Esophagus mucosa (tissue), 1 donor: ENCODE data around the gene OBP2A. TPM values are rescaled to one million over a fixed set of nuclear protein-coding genes. Genes with fewer than 3 reads are reported as not detected.
A peak's percentile ranks its signal among the peaks of the same experiment; 100 is the strongest.

ENCODE experiments used
- ATAC-seq: fragments of 200-7000 bp; cut with Tn5 transposase; one replicate; pipeline ENCODE4 v1.9.1; 2020
- total RNA-seq: library from RNA; stranded (reverse); gene quantifications from one replicate; pipeline ENCODE4 v1.2.4, GENCODE V29; 2023
- donor health status: DM: yes; HTN: yes; CAD: no.

OBP2A gene
- total RNA-seq, 1 donor from 2014 or later = not detected

- no peak for ATAC-seq
Observed at GRCh38 chr9:135552698-135553171, 6.8 kb downstream of the OBP2A start.

GRCh38 chr9:135554718-135555117 is 8.8 kb downstream of the OBP2A start:
- ATAC-seq = no peak

- no peak for ATAC-seq
Observed at GRCh38 chr9:135555203-135555602, 9.3 kb downstream of the OBP2A start.

DNA sequence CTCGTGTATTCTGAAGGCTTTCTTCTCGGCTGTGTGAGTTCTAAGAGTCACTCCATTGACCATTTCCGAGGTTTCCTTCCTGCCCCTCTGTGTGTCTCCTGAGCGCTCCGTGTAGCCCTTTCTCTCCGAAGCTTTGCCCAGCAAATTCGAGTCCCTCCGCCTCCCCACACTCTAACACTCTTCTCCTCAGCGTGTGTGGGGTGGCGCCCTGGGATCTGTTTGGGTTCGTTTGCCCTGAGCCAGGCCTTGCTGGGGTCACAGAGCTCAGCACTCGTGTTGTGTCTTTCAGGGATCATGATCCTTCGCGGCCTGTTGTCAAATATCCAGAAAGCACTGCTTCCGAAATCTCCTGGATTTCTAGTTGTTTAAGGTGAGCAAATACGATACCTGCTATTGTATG is 10.0 kb downstream of the OBP2A start:
- ATAC-seq = no peak

DNA sequence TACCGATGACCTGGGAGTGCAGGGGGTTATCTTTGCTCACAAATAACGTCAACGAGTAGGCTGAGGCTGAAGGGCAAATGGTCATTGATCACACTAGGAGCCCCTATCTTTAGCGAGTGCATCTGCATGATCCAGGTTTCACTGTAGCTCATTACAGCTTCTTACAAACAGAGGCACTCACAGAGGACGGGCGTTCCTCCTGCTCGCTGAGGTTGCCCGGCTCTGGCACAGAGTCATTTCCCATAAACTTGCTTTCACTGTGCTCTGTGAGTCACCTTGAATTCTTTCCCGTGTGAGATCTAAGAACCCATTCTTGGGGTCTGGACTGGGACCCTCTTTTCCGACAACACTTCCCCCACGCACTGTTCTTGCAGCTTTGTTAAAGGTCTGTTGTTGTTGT is 13.7 kb downstream of the OBP2A start:
- ATAC-seq = no peak

- ATAC-seq = peak; percentile 7
Observed at GRCh38 chr9:135561391-135562234, 15.7 kb downstream of the OBP2A start, which contains the start of gene PAEP. Gene PAEP, plus strand, starts transcription at chr9:135561756.

- ATAC-seq = no peak
Observed at GRCh38 chr9:135562235-135562745, 16.4 kb downstream of the OBP2A start.

- no peak for ATAC-seq
Observed at GRCh38 chr9:135563039-135563476, 17.1 kb downstream of the OBP2A start.

DNA sequence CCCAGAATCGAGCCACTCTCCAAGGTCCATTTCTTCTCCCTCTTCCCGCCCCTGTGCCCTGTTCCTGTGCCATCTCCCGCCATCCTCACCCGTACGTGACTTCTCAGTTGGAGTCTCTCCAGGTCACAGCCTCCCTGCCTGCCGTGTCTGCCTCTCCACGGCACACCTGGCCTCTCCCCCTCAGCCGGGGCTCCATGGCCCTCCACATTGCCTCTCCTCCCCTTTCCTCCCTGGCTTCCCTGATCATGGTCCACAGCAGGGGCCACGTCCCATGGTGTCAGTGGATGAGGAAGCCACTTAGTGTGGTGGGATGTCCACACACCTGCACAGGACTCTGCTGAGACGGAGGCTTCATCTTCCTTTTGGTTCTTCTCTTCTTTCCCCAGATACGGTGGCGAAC is 17.9 kb downstream of the OBP2A start:
- ATAC-seq = no peak

GRCh38 chr9:135565141-135565628 is 19.3 kb downstream of the OBP2A start:
- no peak for ATAC-seq

DNA sequence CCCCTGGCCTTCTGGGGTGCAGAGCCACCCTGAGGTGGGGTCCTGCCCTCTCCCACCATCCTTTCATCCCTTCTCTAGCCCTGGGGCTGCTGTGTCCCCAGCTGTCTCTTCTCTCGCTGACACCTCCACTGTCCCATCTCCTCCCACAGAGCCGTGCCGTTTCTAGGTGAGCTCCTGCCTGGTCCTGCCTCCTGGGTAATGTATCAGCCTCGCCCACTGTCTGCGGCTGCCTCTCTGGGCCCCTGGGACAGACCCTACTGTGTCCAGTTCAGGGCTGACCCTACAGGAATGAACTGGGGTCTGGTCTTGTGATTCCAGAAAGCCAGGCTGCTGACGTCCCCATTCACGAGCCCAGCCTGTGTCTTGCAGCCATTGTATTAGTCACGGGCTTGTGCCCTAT is 19.7 kb downstream of the OBP2A start:
- no peak for ATAC-seq

DNA sequence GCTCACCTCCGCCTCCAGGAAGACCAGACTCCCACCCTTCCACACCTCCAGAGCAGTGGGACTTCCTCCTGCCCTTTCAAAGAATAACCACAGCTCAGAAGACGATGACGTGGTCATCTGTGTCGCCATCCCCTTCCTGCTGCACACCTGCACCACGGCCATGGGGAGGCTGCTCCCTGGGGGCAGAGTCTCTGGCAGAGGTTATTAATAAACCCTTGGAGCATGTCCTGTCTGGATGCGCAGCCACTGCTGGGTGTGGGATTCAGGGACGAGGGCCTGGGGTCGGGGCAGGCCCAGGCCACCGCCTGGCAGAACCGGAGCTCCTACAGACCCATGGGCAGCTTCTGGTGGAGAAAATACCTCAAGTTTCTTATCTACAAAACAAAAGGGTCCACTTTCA is 20.6 kb downstream of the OBP2A start:
- ATAC-seq = no peak

- no peak for ATAC-seq
Observed at GRCh38 chr9:135567311-135567710, 21.4 kb downstream of the OBP2A start.

GRCh38 chr9:135568026-135568425 is 22.1 kb downstream of the OBP2A start:
- ATAC-seq = no peak

DNA sequence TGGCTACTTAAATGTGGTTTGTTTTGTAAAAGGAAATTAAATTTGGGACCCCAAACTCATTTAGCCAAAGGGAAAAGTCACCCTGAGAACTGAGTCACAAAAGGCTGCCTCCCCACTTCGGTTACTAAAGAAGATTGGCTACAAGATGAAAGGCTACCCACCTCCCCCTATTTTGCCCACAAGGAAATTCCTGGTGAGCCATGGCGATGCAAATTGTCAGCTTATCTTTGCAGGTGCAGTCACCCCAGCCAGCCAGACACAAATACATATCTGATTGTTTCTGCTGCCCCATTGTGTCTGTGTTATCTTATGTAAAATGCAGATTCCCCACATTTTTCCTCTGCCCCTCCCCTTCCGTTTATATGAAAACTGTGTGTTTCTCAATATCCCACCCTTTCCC is 24.5 kb downstream of the OBP2A start:
- ATAC-seq = no peak

DNA sequence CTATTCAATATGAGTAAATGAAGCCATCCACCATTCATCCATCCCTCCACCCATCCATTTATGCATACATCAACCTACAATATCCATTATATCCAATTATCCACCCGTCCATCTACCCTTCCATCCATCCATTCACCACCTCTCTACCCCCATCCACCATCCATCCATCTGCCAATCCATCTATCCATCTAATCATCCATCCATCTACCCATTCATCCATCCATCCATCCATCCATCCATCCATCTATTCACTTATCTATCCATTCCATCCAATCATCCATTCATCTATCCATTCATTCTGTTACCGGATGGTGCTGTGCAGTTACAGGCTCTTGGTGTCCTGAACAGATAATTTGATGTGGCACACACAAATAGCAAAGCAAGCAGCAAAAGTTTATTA is 26.3 kb downstream of the OBP2A start:
- no peak for ATAC-seq

DNA sequence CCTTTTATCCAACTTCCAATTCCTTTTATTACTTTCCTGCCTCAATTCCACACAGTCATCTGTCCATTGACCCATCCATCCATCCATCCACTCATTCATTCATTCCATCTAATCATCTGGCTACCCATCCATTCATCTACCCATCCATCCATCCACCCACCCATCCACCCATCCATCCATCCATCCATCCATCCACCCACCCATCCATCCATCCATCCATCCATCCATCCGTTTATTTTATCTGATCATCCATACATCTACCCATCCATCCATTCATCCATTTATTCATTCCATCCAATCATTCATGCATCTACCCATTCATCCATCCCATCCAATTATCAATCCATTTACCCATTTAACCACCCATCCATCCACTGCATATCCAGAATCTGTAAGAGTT is 27.2 kb downstream of the OBP2A start:
- ATAC-seq = no peak

- no peak for ATAC-seq
Observed at GRCh38 chr9:135574331-135574730, 28.4 kb downstream of the OBP2A start.

DNA sequence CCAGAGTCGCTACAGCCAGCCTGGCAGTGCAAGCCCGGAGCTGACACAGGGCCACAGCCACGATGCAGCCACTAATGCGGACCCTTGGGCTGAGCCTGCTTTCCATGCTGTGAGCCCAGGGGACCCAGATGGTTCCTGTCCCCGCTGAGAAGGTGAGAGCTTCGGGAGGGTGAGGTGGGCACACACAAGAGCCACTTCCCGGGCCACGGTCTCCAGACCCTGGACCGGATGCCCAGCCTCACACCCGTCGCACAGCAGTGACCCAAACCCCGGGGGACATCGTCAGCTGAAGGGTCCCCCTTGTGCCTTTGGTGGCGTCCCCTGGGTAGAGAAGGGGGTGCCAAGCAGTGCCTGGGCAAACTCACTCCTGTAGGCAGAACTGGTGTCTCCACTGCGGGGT is 29.0 kb downstream of the OBP2A start:
- no peak for ATAC-seq

DNA sequence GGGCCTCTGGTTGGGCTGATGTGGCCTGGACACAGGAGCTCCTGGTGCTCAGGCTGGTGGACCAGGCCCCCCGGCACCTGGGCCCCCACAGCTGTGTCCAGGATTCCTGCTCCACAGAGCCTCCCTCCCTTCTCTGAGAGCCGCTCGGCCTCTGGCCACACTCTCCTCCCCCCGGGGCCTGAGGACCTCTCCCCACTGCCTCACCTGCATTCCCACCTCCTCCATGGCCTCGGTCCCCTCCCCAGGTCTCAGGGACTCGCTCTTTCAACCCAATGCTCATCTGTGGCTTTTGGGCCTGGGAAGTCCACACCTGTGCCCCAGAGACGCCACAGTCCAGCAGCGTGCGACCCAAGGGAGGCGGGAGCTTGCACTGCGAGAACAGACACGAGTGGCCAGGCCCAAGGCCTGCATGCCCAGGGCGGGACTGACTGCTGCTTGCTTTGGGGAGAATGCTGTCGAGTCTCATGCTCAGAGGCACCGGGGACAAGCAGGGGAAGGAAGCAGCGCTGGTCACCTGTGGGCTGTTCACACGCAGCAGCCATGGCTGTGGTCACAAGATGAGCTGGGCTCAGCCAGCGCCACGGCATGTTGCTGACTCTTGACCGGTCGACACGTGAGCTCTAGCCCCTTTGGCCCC is 30.2 kb downstream of the OBP2A start:
- ATAC-seq = no peak

DNA sequence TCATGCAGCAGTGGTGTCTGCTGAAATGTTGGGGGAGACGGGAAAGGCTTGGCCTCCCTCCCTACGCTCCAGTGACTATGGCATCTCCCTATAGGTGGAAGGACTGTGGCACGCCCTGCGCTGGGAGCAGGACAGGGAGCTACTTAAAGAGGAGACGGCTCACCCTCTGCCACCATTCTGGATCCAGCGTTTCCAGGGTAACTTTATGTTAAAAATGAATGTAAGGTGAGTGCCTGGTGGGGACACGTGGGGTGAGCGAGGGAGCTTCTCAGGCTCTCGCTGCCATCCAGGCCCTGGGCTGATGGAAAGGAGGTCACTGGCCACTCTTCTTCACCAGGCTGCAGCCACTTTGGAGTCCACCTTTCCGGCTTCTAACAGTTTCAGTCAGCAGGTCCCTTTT is 31.3 kb downstream of the OBP2A start:
- no peak for ATAC-seq

DNA sequence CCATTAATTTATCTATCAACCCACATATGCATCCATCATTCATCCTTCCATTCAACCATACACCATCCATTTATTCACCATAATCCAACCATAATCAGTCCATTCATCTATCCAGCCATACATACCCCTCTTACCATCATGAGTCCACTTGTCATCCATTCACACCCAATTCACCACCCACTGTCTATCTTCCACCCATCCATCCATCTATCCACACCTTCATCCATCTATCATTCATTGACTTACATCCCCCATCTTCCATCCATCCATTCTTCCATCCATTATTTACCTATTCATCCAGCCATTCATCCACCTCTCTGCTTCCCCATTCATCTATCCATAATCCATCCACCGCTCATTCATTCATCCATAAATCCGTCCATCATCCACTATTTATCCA is 33.4 kb downstream of the OBP2A start:
- no peak for ATAC-seq

GRCh38 chr9:135579889-135580660 is 34.1 kb downstream of the OBP2A start:
- ATAC-seq = no peak
